Naive thymus-derived CD4-positive, alpha-beta T cell (primary cell): ENCODE measurements around the gene SCFD1. TPM values are rescaled to one million over a fixed set of nuclear protein-coding genes. Genes with fewer than 3 reads are reported as not detected.
"Not testable (repeated sequence)": the region's sequence is repeated elsewhere in the genome, so short reads cannot be mapped to it uniquely, and the experiment has no call there.

Experiments used
- ATAC-seq: fragments of 150-1000 bp; cut with Tn5 transposase; 2 replicates; pipeline ENCODE4 v1.10.0; 2021; ENCODE audit warnings: mild to moderate bottlenecking, moderate library complexity
- CTCF ChIA-PET: fragments of 350-600 bp; sonication (Branson Sonifier 250); formaldehyde crosslinking; loops from one replicate; lab custom pipeline; 2021; ENCODE audit warnings: antibody characterized with exemption; lab: Charles Lee
- POLR2A ChIA-PET: fragments of 350-600 bp; sonication (Branson Sonifier 250); formaldehyde crosslinking; loops from one replicate; lab custom pipeline; 2021; ENCODE audit warnings: antibody characterized with exemption, inconsistent platforms; lab: Charles Lee
- DNase-seq, 9 donors: peaks; one replicate each; pipeline versions ENCODE4 v3.0.0 to v3.0.0-alpha.2; 2020 to 2022; ENCODE audit warnings: mixed read lengths in 1 of 9
- H3K27ac ChIP-seq: one replicate; pipeline ENCODE4 v1.7.0; 2013; ENCODE audit warnings: mild to moderate bottlenecking, low read depth, low read length, moderate library complexity
- H3K27me3 ChIP-seq, 2 donors: one replicate each; pipeline ENCODE4 v1.7.0; 2013; ENCODE audit warnings: low read length in 2 of 2, mild to moderate bottlenecking in 2 of 2, moderate library complexity in 2 of 2; ENCODE audit not compliant: control insufficient read depth in 2 of 2, insufficient read depth in 2 of 2
- H3K36me3 ChIP-seq, 3 experiments: 1 replicate in 2 of 3; 2 replicates in 1 of 3; pipeline ENCODE4 v1.7.0; 2013; ENCODE audit warnings: low read length in 3 of 3, mild to moderate bottlenecking in 3 of 3, moderate library complexity in 1 of 3; ENCODE audit not compliant: insufficient read depth in 3 of 3, control insufficient read depth in 2 of 3
- H3K4me1 ChIP-seq, 2 donors: one replicate each; pipeline ENCODE4 v1.7.0; 2013; ENCODE audit warnings: low read length in 2 of 2, mild to moderate bottlenecking in 2 of 2, moderate library complexity in 1 of 2; ENCODE audit not compliant: control insufficient read depth in 2 of 2, insufficient read depth in 2 of 2
- H3K4me3 ChIP-seq: 2 replicates; pipeline ENCODE4 v1.7.0; 2013; ENCODE audit warnings: mild to moderate bottlenecking, low read length
- H3K9me3 ChIP-seq, 3 experiments: 1 replicate in 2 of 3; 2 replicates in 1 of 3; pipeline ENCODE4 v1.7.0; 2013; ENCODE audit warnings: low read length in 3 of 3; ENCODE audit not compliant: control insufficient read depth in 2 of 3
- H3K27ac Mint-ChIP-seq, 9 donors: one replicate each; pipeline ENCODE4 v1.8.0; 2020 to 2022; ENCODE audit warnings: mixed read lengths in 9 of 9, mild to moderate bottlenecking in 8 of 9, moderate library complexity in 5 of 9, inconsistent platforms in 2 of 9
- H3K27me3 Mint-ChIP-seq, 5 donors: one replicate each; pipeline ENCODE4 v1.8.0; 2021 to 2022; ENCODE audit warnings: mixed read lengths in 5 of 5, mild to moderate bottlenecking in 1 of 5
- H3K36me3 Mint-ChIP-seq, 5 donors: one replicate each; pipeline ENCODE4 v1.8.0; 2020 to 2022; ENCODE audit warnings: mixed read lengths in 5 of 5, mild to moderate bottlenecking in 3 of 5, inconsistent platforms in 1 of 5
- H3K4me1 Mint-ChIP-seq, 7 donors: one replicate each; pipeline ENCODE4 v1.8.0; 2020 to 2022; ENCODE audit warnings: mixed read lengths in 7 of 7, mild to moderate bottlenecking in 3 of 7, inconsistent platforms in 1 of 7
- H3K4me3 Mint-ChIP-seq, 10 donors: one replicate each; pipeline ENCODE4 v1.8.0; 2020 to 2022; ENCODE audit warnings: mild to moderate bottlenecking in 10 of 10, mixed read lengths in 10 of 10, moderate library complexity in 6 of 10, inconsistent platforms in 2 of 10
- H3K9me3 Mint-ChIP-seq, 11 donors: one replicate each; pipeline ENCODE4 v1.8.0; 2020 to 2022; ENCODE audit warnings: mixed read lengths in 11 of 11, mild to moderate bottlenecking in 4 of 11, inconsistent platforms in 1 of 11, moderate library complexity in 1 of 11
- intact Hi-C, 2 donors: fragments of 100-400 bp; cut with micrococcal nuclease; formaldehyde crosslinking; loops; one replicate each; pipeline ENCODE4 v1.15.1; 2023
- polyA plus RNA-seq, 2 donors: library from polyadenylated mRNA; unstranded; fragments of 300-500 nt; fragmentation: Illumina TruSeq; gene quantifications; one replicate each; pipeline ENCODE4 v1.2.3, GENCODE V29; 2021
- total RNA-seq, 6 experiments: library from RNA in 5 of 6; stranded (reverse) in 5 of 6; gene quantifications; 1 replicate in 5 of 6; 2 replicates in 1 of 6; pipeline ENCODE4 v1.2.3 and lab custom pipeline; 2021 to 2026

The SCFD1 gene
- total and polyA plus RNA-seq, 7 experiments from 2014 or later: 59.5 to 75.4 (median 66.0) TPM

DNA sequence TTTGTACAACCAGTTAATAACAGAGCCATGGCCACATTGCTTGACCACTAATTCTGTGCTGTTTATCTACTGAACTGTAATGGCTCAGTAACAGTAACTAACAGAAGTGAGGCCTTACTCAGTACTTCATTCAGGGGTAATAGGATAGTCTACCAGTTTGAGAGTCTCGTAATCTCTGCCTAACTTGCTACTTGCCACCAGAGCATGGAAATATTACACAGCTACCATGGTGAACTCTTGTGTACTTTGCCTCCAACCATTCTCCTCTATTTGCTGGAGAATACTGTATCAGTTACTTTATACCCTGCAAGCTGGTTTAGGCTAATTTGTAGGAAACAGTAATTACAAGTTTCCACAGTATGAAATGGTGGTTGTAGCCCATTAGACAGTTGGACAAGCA is 10.6 kb downstream of the SCFD1 start:
- peaks cover 3 to 52% (median 5%) of the 10 kb centered on the region in 3 experiments for H3K36me3 ChIP-seq

DNA sequence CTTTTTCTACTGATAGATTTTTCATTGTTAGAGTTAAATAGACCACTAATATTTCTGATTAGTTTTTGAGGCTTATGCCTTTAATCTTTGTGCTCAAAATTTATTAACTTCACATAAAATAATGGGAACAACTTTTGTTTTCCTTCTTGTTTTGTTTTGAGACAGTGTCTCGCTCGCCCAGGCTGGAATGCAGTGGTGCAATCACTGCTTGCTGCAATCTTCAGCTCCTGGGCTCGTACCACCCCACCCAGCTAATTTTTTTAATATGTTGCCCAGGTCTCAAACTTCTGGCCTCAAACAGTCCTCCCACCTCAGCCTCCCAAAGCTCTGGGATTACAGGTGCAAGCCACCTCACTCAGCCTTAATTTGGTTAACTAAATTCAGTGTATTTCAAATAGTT is 16.8 kb downstream of the SCFD1 start:
- peaks cover 0 to 2% (median under 1%) of the 10 kb centered on the region in 11 donors for H3K9me3 Mint-ChIP-seq
- no peak overlapping the region for H3K4me3 ChIP-seq
- ChIA-PET CTCF (no interaction called here), POLR2A (no interaction called here)
- no peak overlapping the region for H3K27ac ChIP-seq
- H3K4me1 Mint-ChIP-seq: peaks cover 0 to 20% (median 8%) of the 10 kb centered on the region in 7 donors
- no peak for DNase-seq
- ATAC-seq: no peak
- H3K4me1 ChIP-seq: no peaks in the 10 kb centered on the region
- H3K4me3 Mint-ChIP-seq: no peak overlapping the region
- H3K36me3 ChIP-seq: peaks cover 3 to 65% (median 13%) of the 10 kb centered on the region in 3 experiments
- intact Hi-C loops: no loop called here
- H3K27me3 ChIP-seq: no peaks in the 10 kb centered on the region
- no peaks in the 10 kb centered on the region for H3K9me3 ChIP-seq
- H3K36me3 Mint-ChIP-seq: peaks cover 10 to 56% (median 21%) of the 10 kb centered on the region in 5 donors
- H3K27me3 Mint-ChIP-seq: no peaks in the 10 kb centered on the region
- H3K27ac Mint-ChIP-seq: peak overlapping the region in 1 of 9 donors; percentile 69

More for the DNA sequence above, 10.6 kb downstream of the SCFD1 start:
- no peaks in the 10 kb centered on the region for H3K27me3 ChIP-seq
- H3K4me3 ChIP-seq: no peak overlapping the region
- no peak for DNase-seq
- ChIA-PET POLR2A (interaction anchor here (0.6 kb wide), 1 partner anchor 97 kb away, joined by 8 read pairs; no protein-coding TSS in a partner anchor), CTCF (interaction anchor here (0.7 kb wide), 1 partner anchor 13 kb away, joined by 3 read pairs; no protein-coding TSS in a partner anchor)
- H3K4me1 ChIP-seq: no peaks in the 10 kb centered on the region
- ATAC-seq: no peak
- Mint-ChIP-seq H3K4me1 (peaks cover 7 to 33% (median 21%) of the 10 kb centered on the region in 7 donors), H3K9me3 (no peaks in the 10 kb centered on the region), H3K4me3 (no peak overlapping the region), H3K27ac (no peak overlapping the region), H3K36me3 (peaks cover 5 to 52% (median 20%) of the 10 kb centered on the region in 5 donors), H3K27me3 (no peaks in the 10 kb centered on the region)
- intact Hi-C loops: no loop called here
- H3K27ac ChIP-seq: no peak overlapping the region
- H3K9me3 ChIP-seq: no peaks in the 10 kb centered on the region

DNA sequence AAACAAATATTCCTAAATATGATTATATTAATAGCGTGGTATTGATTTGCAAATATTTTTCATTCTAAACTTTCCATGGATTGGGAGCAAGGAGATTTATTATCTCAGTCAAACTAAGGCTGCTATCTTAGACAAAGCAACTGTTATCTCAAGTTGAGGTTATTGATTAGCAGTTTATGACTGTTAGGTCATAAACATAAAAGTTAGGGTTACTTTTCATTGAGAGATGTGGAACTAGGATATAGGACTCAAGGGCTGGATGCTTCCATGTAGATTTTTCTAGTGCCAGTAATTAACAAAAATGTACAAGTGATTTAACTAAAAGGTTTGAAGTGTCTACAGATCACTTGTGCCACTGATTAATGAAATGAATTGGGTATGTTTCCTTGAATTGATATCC is 19.1 kb downstream of the SCFD1 start:
- H3K4me3 ChIP-seq: no peak overlapping the region
- no peak overlapping the region for H3K27ac ChIP-seq
- no peak for DNase-seq
- Mint-ChIP-seq H3K27me3 (no peaks in the 10 kb centered on the region), H3K27ac (no peak overlapping the region), H3K4me3 (no peak overlapping the region), H3K4me1 (peaks cover 2 to 23% (median 8%) of the 10 kb centered on the region in 7 donors), H3K36me3 (peaks cover 27 to 61% (median 37%) of the 10 kb centered on the region in 5 donors), H3K9me3 (peaks cover 0 to 19% (median 6%) of the 10 kb centered on the region in 11 donors)
- CTCF ChIA-PET: no interaction called here
- peaks cover 3 to 66% (median 13%) of the 10 kb centered on the region in 3 experiments for H3K36me3 ChIP-seq
- H3K27me3 ChIP-seq: no peaks in the 10 kb centered on the region
- ATAC-seq: no peak
- H3K4me1 ChIP-seq: no peaks in the 10 kb centered on the region
- no peaks in the 10 kb centered on the region for H3K9me3 ChIP-seq
- intact Hi-C loops: no loop called here
- POLR2A ChIA-PET: no interaction called here

DNA sequence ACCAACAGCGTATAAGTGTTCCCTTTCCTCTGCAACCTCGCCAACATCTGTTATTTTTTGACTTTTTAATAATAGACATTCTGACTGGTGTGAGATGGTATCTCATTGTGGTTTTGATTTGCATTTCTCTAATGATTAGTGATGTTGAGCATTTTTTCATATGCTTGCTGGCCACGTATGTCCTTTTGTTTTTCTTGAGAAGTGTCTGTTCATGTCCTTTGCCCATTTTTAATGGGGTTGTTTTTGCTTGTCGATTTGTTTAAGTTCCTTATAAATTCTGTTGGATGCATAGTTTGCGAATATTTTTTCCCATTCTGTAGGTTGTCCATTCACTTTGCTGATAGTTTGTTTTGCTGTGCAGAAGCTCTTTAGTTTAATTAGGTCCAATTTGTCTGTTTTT is 22.3 kb downstream of the SCFD1 start:
- H3K27me3 Mint-ChIP-seq, H3K27ac Mint-ChIP-seq, H3K9me3 ChIP-seq, H3K27me3 ChIP-seq, H3K27ac ChIP-seq, H3K4me1 ChIP-seq, ATAC-seq, intact Hi-C loops, H3K4me3 ChIP-seq, POLR2A ChIA-PET, H3K4me3 Mint-ChIP-seq, CTCF ChIA-PET, DNase-seq: not testable (repeated sequence)
- peaks cover 3 to 49% (median 5%) of the 10 kb centered on the region in 3 experiments for H3K36me3 ChIP-seq
- Mint-ChIP-seq H3K36me3 (peaks cover 30 to 52% (median 40%) of the 10 kb centered on the region in 5 donors), H3K9me3 (peaks cover 0 to 19% (median 6%) of the 10 kb centered on the region in 11 donors), H3K4me1 (peaks cover 2 to 13% (median 4%) of the 10 kb centered on the region in 7 donors)

DNA sequence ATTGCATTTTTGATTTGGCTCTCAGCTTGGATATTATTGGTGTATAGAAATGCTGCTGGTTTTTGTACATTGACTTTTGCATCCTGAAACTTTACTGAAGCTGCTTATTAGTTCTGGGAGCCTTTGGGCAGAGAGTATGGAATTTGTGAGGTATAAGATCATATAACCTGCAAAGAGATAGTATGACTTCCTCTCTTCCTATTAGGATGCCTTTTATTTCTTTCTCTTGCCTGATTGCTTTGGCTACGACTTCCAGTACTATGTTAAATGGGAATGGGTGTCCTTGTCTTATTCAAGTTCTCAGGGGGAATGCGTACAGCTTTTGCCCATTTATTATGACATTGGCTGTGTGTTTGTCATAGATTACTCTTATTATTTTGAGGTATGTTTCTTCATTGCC is 23.5 kb downstream of the SCFD1 start:
- no peak for ATAC-seq
- Mint-ChIP-seq H3K36me3 (peaks cover 33 to 52% (median 45%) of the 10 kb centered on the region in 5 donors), H3K27me3 (no peaks in the 10 kb centered on the region), H3K4me3 (no peak overlapping the region), H3K9me3 (peaks cover 0 to 19% (median 6%) of the 10 kb centered on the region in 11 donors), H3K27ac (no peak overlapping the region), H3K4me1 (peaks cover 0 to 13% (median 4%) of the 10 kb centered on the region in 7 donors)
- Histone ChIP-seq H3K9me3 (no peaks in the 10 kb centered on the region), H3K4me1 (no peaks in the 10 kb centered on the region), H3K27ac (no peak overlapping the region), H3K27me3 (no peaks in the 10 kb centered on the region), H3K36me3 (peaks cover 0 to 60% (median 8%) of the 10 kb centered on the region in 3 experiments), H3K4me3 (no peak overlapping the region)
- ChIA-PET POLR2A (no interaction called here), CTCF (interaction anchor here (1.0 kb wide), 1 partner anchor 13 kb away, joined by 3 read pairs; no protein-coding TSS in a partner anchor)
- no peak for DNase-seq
- intact Hi-C loops: no loop called here

DNA sequence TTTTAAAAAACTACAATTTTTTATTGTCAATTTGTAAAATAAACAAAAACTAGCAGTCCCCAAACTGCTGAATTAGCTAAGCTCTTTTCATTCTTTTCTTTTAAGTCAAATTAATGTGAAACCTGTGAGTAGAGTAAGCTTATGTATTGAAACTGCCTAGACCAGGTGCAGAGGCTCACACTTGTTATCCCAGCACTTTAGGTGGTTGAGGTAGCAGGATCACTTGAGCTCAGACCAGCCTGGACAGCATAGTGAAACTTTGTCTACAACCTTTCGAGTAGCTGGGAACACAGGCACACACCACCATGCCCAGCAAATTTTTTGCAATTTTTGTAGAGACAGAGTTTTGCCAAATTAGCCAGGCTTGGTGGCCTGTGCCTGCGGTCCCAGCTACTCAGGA is 26.4 kb downstream of the SCFD1 start:
- POLR2A ChIA-PET: interaction anchor here (1.0 to 1.1 kb wide), 2 partner anchors 9 to 480 kb away, joined by 3 to 5 read pairs; no protein-coding TSS in a partner anchor
- ATAC-seq: no peak
- peaks cover 3 to 54% (median 19%) of the 10 kb centered on the region in 3 experiments for H3K36me3 ChIP-seq
- H3K27me3 Mint-ChIP-seq: no peaks in the 10 kb centered on the region
- peaks cover 0 to 12% (median 4%) of the 10 kb centered on the region in 7 donors for H3K4me1 Mint-ChIP-seq
- CTCF ChIA-PET: no interaction called here
- no peak for DNase-seq
- no peak overlapping the region for H3K4me3 Mint-ChIP-seq
- H3K27ac ChIP-seq: no peak overlapping the region
- H3K36me3 Mint-ChIP-seq: peaks cover 32 to 54% (median 49%) of the 10 kb centered on the region in 5 donors
- no peaks in the 10 kb centered on the region for H3K9me3 ChIP-seq
- H3K27me3 ChIP-seq: no peaks in the 10 kb centered on the region
- H3K4me1 ChIP-seq: no peaks in the 10 kb centered on the region
- peaks cover 0 to 19% (median 6%) of the 10 kb centered on the region in 11 donors for H3K9me3 Mint-ChIP-seq
- H3K27ac Mint-ChIP-seq: no peak overlapping the region
- intact Hi-C loops: no loop called here
- H3K4me3 ChIP-seq: no peak overlapping the region

DNA sequence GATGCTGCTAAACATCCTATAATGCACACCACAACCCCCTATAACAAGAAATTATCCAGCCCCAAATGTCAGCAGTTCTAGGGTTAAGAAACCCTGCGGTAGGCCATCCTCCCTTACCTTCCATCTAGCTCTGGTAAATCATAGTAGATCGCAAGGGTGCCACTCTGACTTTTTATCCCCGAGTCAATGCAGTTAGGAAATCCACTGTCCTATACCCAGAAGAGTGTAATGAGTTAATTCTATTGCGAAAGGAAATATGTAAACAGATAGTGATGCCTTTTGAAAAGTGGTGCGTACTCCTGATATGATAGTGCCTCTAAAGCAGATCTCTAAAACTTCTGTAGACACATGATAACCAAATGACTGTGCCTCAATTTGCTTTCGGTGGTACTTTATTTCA is 29.8 kb downstream of the SCFD1 start:
- ATAC-seq: no peak
- Histone ChIP-seq H3K9me3 (no peaks in the 10 kb centered on the region), H3K27ac (no peak overlapping the region), H3K4me1 (no peaks in the 10 kb centered on the region), H3K4me3 (no peak overlapping the region), H3K27me3 (no peaks in the 10 kb centered on the region), H3K36me3 (peaks cover 7 to 42% (median 22%) of the 10 kb centered on the region in 3 experiments)
- no peak overlapping the region for H3K27ac Mint-ChIP-seq
- peaks cover 0 to 2% (median 0%) of the 10 kb centered on the region in 7 donors for H3K4me1 Mint-ChIP-seq
- no peaks in the 10 kb centered on the region for H3K27me3 Mint-ChIP-seq
- intact Hi-C loops: loop anchor here in 1 of 2 donors (10.0 kb wide), 1 partner anchor 53 kb away; no protein-coding TSS in a partner anchor
- CTCF ChIA-PET: no interaction called here
- POLR2A ChIA-PET: no interaction called here
- H3K9me3 Mint-ChIP-seq: no peaks in the 10 kb centered on the region
- no peak overlapping the region for H3K4me3 Mint-ChIP-seq
- no peak for DNase-seq
- H3K36me3 Mint-ChIP-seq: peaks cover 9 to 23% (median 22%) of the 10 kb centered on the region in 5 donors
